RWPE2 (cell line): Measurements from ENCODE around the gene CDKN2A.
A peak's percentile ranks its signal among the peaks of the same experiment; 100 is the strongest.

Source experiments
- ATAC-seq: fragments of 200-7000 bp; cut with Tn5 transposase; 3 replicates; pipeline ENCODE4 v1.9.1; 2021; ENCODE audit warnings: low read depth
- DNase-seq: peaks from one replicate; pipeline ENCODE4 v3.0.0-alpha.2; 2020; ENCODE audit warnings: low spot score
- H3K27ac ChIP-seq: fragments of 450-650 bp; 2 replicates; pipeline ENCODE4 v1.5.1; 2017; ENCODE audit warnings: mild to moderate bottlenecking; ENCODE audit not compliant: poor library complexity, severe bottlenecking
- H3K27me3 ChIP-seq: fragments of 250-450 bp; sonication (Bioruptor Pico); 2 replicates; pipeline ENCODE4 v1.5.1; 2021; ENCODE audit warnings: mild to moderate bottlenecking, moderate library complexity; ENCODE audit not compliant: insufficient read depth, poor library complexity, severe bottlenecking
- H3K36me3 ChIP-seq: fragments of 250-450 bp; sonication (Bioruptor Pico); 2 replicates; pipeline ENCODE4 v1.5.1; 2020; ENCODE audit warnings: low read depth, mild to moderate bottlenecking, moderate library complexity
- H3K4me1 ChIP-seq: fragments of 250-450 bp; sonication (Bioruptor Pico); 2 replicates; pipeline ENCODE4 v1.5.1; 2021; ENCODE audit warnings: mild to moderate bottlenecking, moderate library complexity; ENCODE audit not compliant: insufficient read depth, poor library complexity, severe bottlenecking
- H3K4me3 ChIP-seq: fragments of 250-450 bp; sonication (Bioruptor Pico); 2 replicates; pipeline ENCODE4 v1.5.1; 2021; ENCODE audit warnings: mild to moderate bottlenecking, moderate library complexity; ENCODE audit not compliant: severe bottlenecking
- H3K9me3 ChIP-seq: fragments of 250-450 bp; sonication (Bioruptor Pico); 2 replicates; pipeline ENCODE4 v1.5.1; 2021; ENCODE audit warnings: mild to moderate bottlenecking, moderate library complexity; ENCODE audit not compliant: severe bottlenecking
- TF ChIP-seq, protein P1 (sequence below): fragments of 450-650 bp; IDR thresholded peaks from one replicate; pipeline ENCODE4 v1.5.1; 2017; ENCODE audit warnings: mild to moderate bottlenecking, moderate library complexity; ENCODE audit not compliant: poor library complexity, severe bottlenecking

The CDKN2A gene

DNA sequence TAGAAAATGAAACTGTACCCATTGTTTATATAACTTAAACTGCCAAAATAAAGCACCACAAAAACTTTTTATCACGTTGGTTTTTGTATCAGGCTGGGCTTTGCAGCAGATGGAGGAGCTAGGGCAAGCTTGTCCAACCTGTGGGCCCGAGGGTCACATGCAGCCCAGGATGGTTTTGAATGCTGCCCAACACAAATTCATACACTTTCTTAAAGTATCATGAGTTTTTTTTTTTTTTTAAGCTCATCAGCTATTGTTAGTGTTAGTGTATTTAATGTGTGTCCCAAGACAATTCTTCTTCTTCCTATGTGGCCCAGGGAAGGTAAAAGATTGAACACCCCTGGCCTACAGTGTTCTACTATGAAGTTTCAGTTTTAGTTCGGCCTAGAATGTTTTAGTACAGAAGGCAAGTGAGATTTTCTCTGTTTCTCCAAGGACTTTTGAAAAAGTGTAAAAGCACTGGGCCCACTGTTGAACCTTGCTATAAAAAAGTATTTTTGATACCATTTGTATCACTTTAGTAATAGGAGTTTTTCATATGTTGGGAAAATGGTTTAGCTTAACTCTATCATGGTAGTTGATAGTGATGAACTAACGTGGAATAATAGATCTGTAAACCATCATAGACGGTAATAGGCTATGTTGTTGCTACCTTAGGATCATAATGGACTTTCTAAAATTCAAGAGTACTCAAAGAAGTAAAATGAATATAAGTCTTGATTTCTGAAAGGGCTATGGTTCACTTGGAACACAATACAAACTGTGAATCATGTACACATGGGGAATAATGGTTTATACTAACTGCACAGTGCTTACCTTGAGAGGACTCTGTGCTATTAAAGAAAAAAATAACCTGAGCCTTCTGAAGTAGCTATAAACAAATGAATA is 2.9 kb downstream of the CDKN2A start:
- H3K27ac ChIP-seq: peak overlapping the region; percentile 89
- peak overlapping the region; percentile 79 for H3K4me3 ChIP-seq
- H3K36me3 ChIP-seq: peaks cover 54% of the 10 kb centered on the region
- TF ChIP-seq, protein P1, sequence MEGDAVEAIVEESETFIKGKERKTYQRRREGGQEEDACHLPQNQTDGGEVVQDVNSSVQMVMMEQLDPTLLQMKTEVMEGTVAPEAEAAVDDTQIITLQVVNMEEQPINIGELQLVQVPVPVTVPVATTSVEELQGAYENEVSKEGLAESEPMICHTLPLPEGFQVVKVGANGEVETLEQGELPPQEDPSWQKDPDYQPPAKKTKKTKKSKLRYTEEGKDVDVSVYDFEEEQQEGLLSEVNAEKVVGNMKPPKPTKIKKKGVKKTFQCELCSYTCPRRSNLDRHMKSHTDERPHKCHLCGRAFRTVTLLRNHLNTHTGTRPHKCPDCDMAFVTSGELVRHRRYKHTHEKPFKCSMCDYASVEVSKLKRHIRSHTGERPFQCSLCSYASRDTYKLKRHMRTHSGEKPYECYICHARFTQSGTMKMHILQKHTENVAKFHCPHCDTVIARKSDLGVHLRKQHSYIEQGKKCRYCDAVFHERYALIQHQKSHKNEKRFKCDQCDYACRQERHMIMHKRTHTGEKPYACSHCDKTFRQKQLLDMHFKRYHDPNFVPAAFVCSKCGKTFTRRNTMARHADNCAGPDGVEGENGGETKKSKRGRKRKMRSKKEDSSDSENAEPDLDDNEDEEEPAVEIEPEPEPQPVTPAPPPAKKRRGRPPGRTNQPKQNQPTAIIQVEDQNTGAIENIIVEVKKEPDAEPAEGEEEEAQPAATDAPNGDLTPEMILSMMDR: no peak
- ATAC-seq: no peak
- peaks cover 27% of the 10 kb centered on the region for H3K4me1 ChIP-seq
- no peaks in the 10 kb centered on the region for H3K27me3 ChIP-seq
- H3K9me3 ChIP-seq: no peaks in the 10 kb centered on the region
- no peak for DNase-seq

DNA sequence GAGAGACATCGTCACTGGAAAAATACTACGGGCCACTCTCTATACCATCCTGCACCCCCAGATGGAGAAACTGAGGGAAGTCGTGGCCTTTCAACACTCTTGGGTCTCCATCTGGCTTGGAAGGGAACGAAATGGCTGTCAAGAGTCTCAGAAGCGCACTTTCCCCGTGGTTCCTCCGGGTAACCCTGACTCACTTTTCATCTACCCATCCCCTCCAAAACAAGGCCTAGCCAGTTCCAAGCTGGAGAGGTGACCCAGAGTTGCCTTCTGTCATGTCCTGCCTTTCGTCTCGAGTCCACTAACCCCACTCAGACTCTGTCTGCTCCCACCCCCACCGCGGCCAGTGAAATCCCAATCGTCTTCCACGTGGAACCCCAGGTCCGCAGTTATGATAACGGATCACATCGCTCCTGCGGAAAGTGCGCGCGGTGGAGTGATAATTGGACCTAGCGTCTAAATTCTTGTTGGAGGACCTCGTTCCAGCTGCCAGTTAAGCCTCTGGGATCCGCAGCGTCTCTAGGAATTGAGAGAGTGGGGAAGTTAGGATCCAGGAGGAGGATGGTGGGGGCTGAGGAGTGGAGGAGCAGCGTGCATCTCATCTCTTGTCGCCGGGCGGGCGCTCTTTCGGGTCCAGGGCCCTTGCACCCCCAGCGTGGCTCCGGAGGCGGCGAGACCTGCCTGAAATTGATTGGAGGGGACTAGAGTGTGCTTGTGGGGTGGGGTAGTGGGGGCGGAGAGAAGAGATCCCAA is 4.6 kb downstream of the CDKN2A start:
- H3K27me3 ChIP-seq: no peaks in the 10 kb centered on the region
- no peaks in the 10 kb centered on the region for H3K9me3 ChIP-seq
- H3K36me3 ChIP-seq: peaks cover 64% of the 10 kb centered on the region
- TF ChIP-seq, protein P1: no peak
- H3K27ac ChIP-seq: peak overlapping the region; percentile 89
- no peak for ATAC-seq
- DNase-seq: no peak
- no peak overlapping the region for H3K4me3 ChIP-seq
- peaks cover 28% of the 10 kb centered on the region for H3K4me1 ChIP-seq

DNA sequence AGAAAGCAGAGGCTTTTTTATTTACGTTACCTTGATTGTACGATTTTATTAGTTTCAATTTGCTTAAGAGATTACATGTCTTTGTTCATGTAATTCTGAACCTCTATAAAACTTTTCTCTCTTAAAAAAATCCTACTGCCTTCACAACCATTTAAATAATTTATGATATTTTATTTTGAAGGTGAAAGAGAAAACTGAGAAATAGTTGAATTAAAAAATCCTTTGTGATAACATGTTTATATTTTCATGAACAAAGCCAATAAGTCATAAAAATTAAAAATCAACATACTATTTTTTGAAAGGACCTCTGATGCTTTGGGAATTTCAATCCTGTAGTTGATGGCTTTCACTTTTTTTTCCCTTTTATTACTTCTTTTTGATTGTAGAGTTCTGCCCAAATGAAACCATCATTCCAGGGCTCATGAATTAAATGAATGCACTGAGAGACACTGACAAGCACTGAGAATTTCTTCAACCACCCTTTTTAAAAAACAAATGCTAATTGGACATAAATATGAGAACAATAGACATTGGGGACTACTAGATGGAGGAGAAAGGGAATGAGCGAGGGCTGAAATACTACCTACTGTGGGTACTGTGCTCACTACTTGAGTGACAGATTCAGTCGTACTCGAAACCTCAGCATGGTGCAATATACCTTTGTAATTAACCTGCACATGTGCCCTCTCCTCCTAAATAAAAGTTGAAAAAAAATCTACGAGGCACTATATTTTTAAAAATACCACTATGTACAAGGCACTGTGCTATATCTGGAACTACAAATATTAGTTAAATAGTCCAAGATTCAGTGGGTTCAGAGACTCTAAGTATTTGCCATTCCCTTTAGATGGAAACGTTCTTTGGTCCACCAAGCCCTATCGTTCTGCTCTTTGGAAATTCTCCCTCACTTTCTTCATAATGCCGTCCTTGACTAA is 5.9 kb downstream of the CDKN2A start:
- Histone ChIP-seq H3K36me3 (peaks cover 63% of the 10 kb centered on the region), H3K4me3 (peak overlapping the region; percentile 21), H3K4me1 (peaks cover 41% of the 10 kb centered on the region), H3K27ac (peak overlapping the region; percentile 89), H3K27me3 (no peaks in the 10 kb centered on the region), H3K9me3 (no peaks in the 10 kb centered on the region)
- TF ChIP-seq, protein P1: no peak
- no peak for DNase-seq
- ATAC-seq: peak; percentile 50

DNA sequence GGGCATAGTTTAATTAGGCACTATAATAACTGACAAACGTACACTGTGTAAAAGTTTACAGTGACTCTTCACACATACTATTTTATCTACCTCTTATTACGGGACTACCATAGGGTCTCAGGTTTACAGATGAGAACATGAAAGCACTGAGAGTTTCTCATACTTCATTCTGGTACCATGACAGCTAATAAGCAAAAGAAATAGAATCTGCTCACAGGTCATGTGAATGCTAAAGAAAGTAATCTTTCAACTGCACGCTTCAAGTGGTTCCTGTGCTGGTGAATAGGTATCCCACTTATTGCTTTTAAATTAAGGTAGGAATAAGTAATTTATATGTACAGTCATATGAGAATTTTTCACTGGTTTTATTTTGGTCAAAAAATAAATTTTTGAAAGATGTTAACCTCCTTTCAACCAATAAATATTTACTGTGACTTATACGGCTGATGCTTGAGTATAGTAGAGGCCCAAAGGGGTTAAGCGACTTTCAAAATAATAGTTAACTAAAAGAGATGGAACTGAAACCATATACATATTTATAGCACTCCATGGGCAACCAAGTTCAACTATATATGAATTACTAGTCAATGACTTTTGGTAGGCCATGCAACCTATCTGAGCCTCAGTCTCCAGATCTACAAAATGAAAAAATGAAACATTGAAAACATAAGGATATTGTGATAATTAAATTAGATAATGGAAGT is 8.1 kb downstream of the CDKN2A start:
- Histone ChIP-seq H3K36me3 (peaks cover 51% of the 10 kb centered on the region), H3K9me3 (no peaks in the 10 kb centered on the region), H3K27ac (peak overlapping the region; percentile 89), H3K4me1 (peaks cover 53% of the 10 kb centered on the region), H3K27me3 (no peaks in the 10 kb centered on the region), H3K4me3 (no peak overlapping the region)
- TF ChIP-seq, protein P1: no peak
- ATAC-seq: no peak
- DNase-seq: no peak
